Colonic mucosa (tissue), 4 donors: ENCODE measurements around the gene GYG1. TPM values are rescaled to one million over a fixed set of nuclear protein-coding genes. Genes with fewer than 3 reads are reported as not detected.

Source experiments
- DNase-seq: peaks from one replicate; pipeline ENCODE4 v3.0.0-alpha.2; 2020
- H3K27ac ChIP-seq: fragments of 200-600 bp; one replicate; pipeline ENCODE4 v1.8.0; 2021
- H3K27me3 ChIP-seq: fragments of 200-600 bp; one replicate; pipeline ENCODE4 v1.8.0; 2021
- H3K36me3 ChIP-seq: fragments of 200-600 bp; one replicate; pipeline ENCODE4 v1.8.0; 2021
- H3K4me1 ChIP-seq: fragments of 200-600 bp; one replicate; pipeline ENCODE4 v1.8.0; 2021; ENCODE audit warnings: mild to moderate bottlenecking
- H3K4me3 ChIP-seq: fragments of 200-600 bp; one replicate; pipeline ENCODE4 v1.8.0; 2021
- H3K9ac ChIP-seq, 2 donors: one replicate each; pipeline ENCODE4 v1.7.0; 2013; ENCODE audit warnings: control low read depth in 2 of 2, low read depth in 2 of 2, low read length in 2 of 2
- H3K9me3 ChIP-seq: fragments of 200-600 bp; one replicate; pipeline ENCODE4 v1.8.0; 2021
- CTCF ChIP-seq: fragments of 200-600 bp; IDR thresholded peaks from one replicate; pipeline ENCODE4 v1.8.0; 2022; ENCODE audit warnings: antibody characterized with exemption, mild to moderate bottlenecking
- intact Hi-C: fragments of 100-400 bp; cut with DNase I; formaldehyde crosslinking; loops from one replicate; pipeline ENCODE4 v1.14.1; 2022
- total RNA-seq, 2 donors: library from RNA; stranded (reverse); fragmentation: NEBNext Ultra II Directional in 1 of 2; extraction: Animal tissue kit (Norgen Biotek cat#: 25700) in 1 of 2; gene quantifications; one replicate each; pipeline ENCODE4 v1.2.1, GENCODE V29; 2021
- donor health status: healthy.
- donor health status: DM: no; HTN: no; CAD: no.
- donor health status: DM: no; HTN: no; CAD: no.

GYG1 gene
- total RNA-seq, 2 donors from 2014 or later: 26.1 to 32.2 TPM

- H3K27me3 ChIP-seq: no peaks in the 10 kb centered on the region
- no peaks in the 10 kb centered on the region for H3K36me3 ChIP-seq
- no peaks in the 10 kb centered on the region for H3K4me1 ChIP-seq
- DNase-seq: no peak
- H3K9me3 ChIP-seq: no peaks in the 10 kb centered on the region
- no peak overlapping the region for H3K4me3 ChIP-seq
- no peak overlapping the region for H3K9ac ChIP-seq
- H3K27ac ChIP-seq: no peak overlapping the region
- no peak for TF ChIP-seq CTCF
- intact Hi-C loops: no loop called here
Measured at GRCh38 chr3:149016669-149017541, 25.6 kb downstream of the GYG1 start.

GRCh38 chr3:149018247-149018646, 26.9 kb downstream of the GYG1 start:
- H3K36me3 ChIP-seq: no peaks in the 10 kb centered on the region
- intact Hi-C loops: no loop called here
- DNase-seq: no peak
- H3K4me3 ChIP-seq: no peak overlapping the region
- H3K4me1 ChIP-seq: no peaks in the 10 kb centered on the region
- no peaks in the 10 kb centered on the region for H3K27me3 ChIP-seq
- H3K27ac ChIP-seq: no peak overlapping the region
- no peaks in the 10 kb centered on the region for H3K9me3 ChIP-seq
- H3K9ac ChIP-seq: no peak overlapping the region
- TF ChIP-seq CTCF: no peak

DNA sequence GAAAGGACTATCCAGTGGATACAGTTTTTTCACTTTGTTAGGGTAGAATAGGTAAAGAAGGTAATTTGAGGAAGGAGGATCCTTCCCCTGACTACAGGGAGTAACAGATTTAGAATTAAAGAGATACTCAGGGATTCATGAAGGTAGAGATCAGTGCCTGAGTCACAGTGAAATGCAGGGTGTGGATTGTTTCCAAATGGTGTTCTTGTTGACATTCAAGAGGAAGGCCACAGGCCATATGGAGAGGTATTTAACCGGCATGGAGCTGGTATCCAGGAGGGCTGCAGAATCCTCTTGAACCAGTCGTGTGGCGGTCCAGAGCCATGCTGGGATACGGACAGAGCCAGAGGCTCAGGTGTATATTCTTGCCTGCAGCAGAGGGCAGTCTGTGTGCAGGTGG, 28.2 kb downstream of the GYG1 start:
- Histone ChIP-seq H3K9ac (no peak overlapping the region), H3K4me1 (no peaks in the 10 kb centered on the region), H3K9me3 (no peaks in the 10 kb centered on the region), H3K4me3 (no peak overlapping the region), H3K27me3 (no peaks in the 10 kb centered on the region), H3K36me3 (no peaks in the 10 kb centered on the region), H3K27ac (no peak overlapping the region)
- no peak for DNase-seq
- TF ChIP-seq CTCF: no peak
- intact Hi-C loops: no loop called here

- H3K4me3 ChIP-seq: no peak overlapping the region
- intact Hi-C loops: no loop called here
- peaks cover 5% of the 10 kb centered on the region for H3K36me3 ChIP-seq
- no peaks in the 10 kb centered on the region for H3K4me1 ChIP-seq
- no peak overlapping the region for H3K27ac ChIP-seq
- DNase-seq: no peak
- no peaks in the 10 kb centered on the region for H3K27me3 ChIP-seq
- H3K9ac ChIP-seq: no peak overlapping the region
- no peaks in the 10 kb centered on the region for H3K9me3 ChIP-seq
- TF ChIP-seq CTCF: no peak
Measured at GRCh38 chr3:149020196-149020838, 29.0 kb downstream of the GYG1 start.

- no peak overlapping the region for H3K9ac ChIP-seq
- H3K4me3 ChIP-seq: no peak overlapping the region
- intact Hi-C loops: no loop called here
- H3K27ac ChIP-seq: no peak overlapping the region
- H3K4me1 ChIP-seq: no peaks in the 10 kb centered on the region
- no peak for DNase-seq
- no peaks in the 10 kb centered on the region for H3K9me3 ChIP-seq
- H3K36me3 ChIP-seq: peaks cover 7% of the 10 kb centered on the region
- no peaks in the 10 kb centered on the region for H3K27me3 ChIP-seq
- no peak for TF ChIP-seq CTCF
Measured at GRCh38 chr3:149020839-149021252, 29.5 kb downstream of the GYG1 start.
